ENCODE measurements around the gene PRSS56.

The PRSS56 gene

GRCh38 chr2:232486558-232487384 is 33.4 kb upstream of the PRSS56 start:
- no peak for DNase-seq

- DNase-seq = no peak
These were observed 32.6 kb upstream of the PRSS56 start, which contains the start of gene ECEL1 for GRCh38 chr2:232487385-232488096. TSS of gene ECEL1 (minus strand) at chr2:232487834. CDS start at chr2:232486653, 1,181 bp downstream.

GRCh38 chr2:232488097-232488711 is 32.0 kb upstream of the PRSS56 start:
- DNase-seq = no peak

DNA sequence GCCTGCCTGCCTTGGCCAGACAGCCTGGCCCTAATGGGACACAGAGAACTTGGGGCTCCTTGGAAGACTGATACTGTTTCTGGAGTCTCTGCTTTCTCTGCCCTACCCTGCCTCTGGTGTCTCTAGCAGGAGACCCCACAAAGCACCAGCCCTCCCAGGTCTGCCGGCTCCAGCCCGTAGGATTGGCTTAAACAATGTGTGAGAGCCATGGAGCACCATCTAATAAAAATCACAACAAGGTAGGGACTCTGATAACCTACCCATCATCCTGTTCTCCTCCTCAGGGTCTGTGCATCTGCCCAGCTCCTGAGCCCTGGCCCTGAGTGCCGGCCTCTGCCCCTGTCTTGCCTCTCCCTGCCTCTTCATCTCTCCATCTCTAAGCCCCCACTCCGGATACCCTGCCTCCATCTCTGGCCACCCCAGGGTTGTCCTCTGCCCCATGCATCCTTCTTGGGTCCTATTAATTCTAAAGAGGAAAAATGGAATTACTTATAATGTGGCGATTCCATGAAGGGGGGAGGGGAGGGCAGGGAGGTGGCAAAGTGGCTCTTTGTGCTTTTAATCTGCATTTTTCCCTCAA is 31.4 kb upstream of the PRSS56 start:
- no peak for DNase-seq

GRCh38 chr2:232489516-232490220 is 30.5 kb upstream of the PRSS56 start:
- no peak for DNase-seq

- no peak for DNase-seq
These were observed 29.7 kb upstream of the PRSS56 start for GRCh38 chr2:232490221-232491138.

- no peak for DNase-seq
These were observed 28.9 kb upstream of the PRSS56 start for GRCh38 chr2:232491139-232491780.

DNA sequence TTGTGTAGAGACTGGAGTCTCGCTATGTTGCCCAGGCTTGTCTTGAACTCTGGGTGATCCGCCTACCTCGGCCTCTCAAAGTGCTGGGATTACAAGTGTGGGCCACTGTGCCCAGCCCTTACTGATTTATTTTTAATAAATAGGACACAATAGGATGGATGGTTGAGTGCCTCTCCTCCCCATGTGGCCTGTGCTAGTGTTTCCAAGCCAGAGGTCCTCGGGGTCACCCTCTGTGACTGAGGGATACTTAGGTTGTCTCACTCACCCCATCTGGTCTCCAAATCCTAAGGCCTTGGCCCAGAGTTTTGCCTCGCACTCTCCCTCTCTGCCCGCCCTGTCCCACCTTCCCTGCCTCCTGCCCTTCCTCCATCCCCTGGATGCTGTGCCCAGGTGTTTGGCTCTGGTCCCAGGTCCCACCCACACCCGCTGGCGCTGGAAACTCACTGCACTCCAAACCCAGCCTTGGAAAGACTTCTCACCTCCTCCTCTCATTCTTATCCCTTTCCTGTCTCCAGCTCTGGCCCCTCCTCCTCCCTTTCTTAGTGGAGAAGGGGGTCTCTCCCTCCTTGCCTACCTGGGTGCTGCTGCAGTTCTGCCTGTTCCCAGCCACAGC is 27.8 kb upstream of the PRSS56 start:
- DNase-seq = no peak

DNA sequence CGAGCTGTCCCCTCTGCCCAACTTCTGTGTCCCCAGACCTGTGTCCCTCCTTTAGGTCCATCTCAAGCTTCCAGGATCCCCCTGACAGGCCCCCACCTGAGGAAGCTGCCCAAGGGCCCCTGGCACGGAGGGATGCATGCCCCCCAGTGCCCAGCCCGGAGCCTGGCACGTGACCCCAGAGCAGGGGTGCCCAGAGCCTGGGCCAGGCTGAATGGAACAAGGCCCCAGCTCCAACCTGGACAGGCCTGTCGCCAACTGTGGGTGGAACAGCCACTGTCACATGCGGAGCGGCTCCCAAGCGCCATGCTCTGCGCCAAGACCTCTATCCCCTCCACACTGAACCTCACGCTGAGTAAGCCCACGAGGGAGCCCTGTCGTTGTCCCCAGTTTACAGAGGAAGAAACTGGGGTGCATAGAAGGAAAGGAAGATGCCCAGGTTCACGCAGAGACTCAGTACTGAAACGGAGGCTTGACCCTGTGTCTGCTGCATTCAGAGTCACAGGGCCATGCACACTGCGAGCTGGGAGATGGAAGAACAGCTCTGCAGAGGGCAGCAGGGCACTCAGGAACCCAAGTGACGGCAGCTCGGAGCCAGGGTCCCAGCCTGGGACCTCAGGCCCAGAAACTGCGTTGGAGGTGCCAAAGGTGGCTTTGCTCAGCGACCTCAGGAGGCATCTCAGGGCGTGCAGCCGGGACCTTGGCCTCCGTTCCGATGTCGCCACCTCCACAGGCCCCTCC is 27.1 kb upstream of the PRSS56 start:
- DNase-seq = no peak

DNA sequence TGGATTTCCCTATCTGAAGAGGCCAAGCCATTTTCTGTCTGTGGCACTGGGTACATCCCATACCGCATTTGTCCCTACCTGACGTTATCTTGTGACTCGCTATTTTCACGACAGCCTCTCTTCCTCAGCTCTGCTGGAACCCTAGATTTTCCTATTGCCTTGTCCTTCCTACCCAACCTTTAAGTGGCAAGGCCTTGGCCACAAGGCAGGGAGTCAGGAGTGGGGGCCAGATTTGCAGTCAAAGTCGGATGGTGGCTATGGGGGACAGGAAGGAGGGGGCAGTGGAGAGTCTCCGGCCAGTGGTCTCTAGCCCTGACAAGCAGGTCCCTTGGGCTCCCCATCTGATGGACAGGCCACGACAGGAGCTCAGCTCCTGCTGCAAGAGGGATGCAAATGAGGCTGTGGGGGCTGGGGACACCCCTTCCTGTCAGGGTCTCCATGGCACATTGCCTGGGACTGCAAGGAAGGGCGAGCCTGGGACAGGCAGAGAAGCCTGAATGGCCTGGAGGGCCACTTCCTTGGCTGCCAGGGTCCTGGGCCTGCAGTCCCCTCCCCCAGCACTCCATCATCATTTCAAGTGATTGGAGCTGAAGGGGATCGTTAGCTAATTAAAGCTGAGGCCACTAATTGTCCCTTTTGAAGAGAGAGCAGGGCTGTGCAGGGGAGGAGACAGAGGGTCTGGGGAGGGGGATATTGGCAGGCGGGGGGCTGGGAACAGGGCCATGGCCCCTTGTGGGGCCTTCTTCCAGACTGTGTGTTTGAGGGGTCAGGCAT is 26.3 kb upstream of the PRSS56 start:
- DNase-seq = no peak

- DNase-seq = no peak
These were observed 25.6 kb upstream of the PRSS56 start for GRCh38 chr2:232494542-232494941.

DNA sequence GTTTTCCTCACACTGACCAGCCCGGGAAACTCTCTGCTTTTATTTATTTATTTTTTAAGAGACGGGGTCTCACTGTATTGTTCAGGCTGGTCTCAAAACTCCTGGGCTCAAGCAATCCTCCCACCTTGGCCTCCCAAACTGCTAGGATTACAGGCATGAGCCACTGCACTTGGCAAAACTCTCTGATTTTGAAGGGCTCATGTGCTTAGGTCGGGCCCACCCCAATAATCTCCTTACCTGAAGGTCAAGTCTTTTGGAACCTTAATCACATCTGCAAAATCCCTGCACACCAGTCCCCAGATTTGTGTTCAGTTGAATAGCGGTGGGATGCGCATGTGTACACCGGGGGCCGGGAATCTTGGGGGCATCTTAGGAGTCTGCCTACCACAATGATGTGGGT is 24.9 kb upstream of the PRSS56 start:
- DNase-seq = no peak

GRCh38 chr2:232496501-232497270 is 23.5 kb upstream of the PRSS56 start:
- no peak for DNase-seq

DNA sequence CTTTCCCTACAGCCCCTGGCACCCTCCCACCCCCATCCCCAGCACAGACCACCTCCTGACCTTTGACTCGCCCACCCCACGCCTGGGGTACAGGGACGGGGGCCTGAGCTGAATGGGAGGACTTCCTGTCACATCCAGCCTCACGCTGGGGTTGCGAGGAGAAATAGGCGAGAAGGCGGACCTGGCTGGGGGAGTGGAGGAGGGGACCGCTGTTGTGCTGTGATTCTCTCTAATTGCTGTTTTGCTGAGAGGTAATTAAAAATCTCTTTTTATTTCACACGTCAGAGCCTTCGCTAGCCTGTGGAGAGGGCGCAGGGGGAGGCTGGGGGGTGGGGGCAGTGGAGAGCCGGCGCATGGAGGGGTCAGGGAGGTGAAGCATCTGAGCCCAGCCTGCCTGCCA is 22.8 kb upstream of the PRSS56 start:
- DNase-seq = no peak

DNA sequence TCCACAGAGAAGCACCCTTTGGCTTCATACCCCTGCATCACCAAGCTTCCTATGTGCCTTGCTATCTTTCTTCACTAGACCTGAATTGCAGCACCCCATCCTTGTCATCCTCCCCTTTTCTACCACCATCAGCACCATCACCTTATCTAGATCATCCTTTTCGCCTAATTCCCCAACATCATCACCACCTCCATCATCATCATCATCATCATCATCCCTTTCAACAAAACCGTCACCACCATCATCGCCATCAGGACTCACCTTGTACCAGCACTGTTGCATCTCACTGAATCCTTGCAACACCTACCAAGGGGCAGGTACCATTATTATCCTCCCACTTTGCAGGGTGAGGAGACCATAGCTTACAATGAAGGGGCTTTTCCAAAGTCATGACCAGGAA is 21.7 kb upstream of the PRSS56 start:
- no peak for DNase-seq

GRCh38 chr2:232501331-232501771 is 18.8 kb upstream of the PRSS56 start:
- DNase-seq = no peak

DNA sequence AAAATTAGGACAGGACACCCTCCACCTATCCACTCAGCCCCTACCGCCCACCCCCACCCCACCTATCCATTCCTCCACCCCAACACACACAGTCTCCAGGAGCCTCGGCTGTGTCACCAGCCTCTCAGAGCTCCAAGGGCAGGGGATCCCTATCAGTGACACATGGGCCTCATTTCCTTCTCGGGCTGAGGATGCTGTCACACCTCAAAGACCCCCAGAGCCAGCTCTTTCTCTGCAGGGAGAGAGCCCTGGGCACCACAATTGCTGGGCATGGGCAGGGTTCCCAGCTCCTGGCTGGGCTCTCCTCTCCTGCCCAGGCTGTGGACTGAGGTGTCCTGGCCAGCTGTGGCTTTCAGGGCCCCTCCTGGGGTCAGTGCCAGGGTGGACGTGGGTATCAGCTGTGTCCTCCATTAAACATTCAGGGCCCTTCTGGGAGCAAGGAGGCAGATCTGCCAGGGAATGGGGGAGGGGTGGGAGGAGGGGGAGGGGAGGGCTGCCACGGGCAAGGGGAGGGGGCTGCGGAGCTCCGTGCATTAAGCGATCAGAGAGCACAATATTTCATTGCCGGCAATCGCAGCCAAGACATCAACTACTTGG is 18.3 kb upstream of the PRSS56 start:
- DNase-seq = no peak

- DNase-seq = no peak
These were observed 17.7 kb upstream of the PRSS56 start for GRCh38 chr2:232502511-232502910.
